Esophagus muscularis mucosa (tissue), 4 donors: Measurements from ENCODE around the gene TARS1. TPM values are rescaled to one million over a fixed set of nuclear protein-coding genes. Genes with fewer than 3 reads are reported as not detected.
A peak's percentile ranks its signal among the peaks of the same experiment; 100 is the strongest.
"Not testable (repeated sequence)": the region's sequence is repeated elsewhere in the genome, so short reads cannot be mapped to it uniquely, and the experiment has no call there.

ENCODE experiments used
- DNase-seq: peaks from one replicate; pipeline ENCODE4 v3.0.0-alpha.2; 2017; ENCODE audit errors: extremely low spot score
- H3K27ac ChIP-seq, 4 donors: fragments of 200-600 bp; sonication (generic); replicated peaks in 1 of 4; 1 replicate in 3 of 4; 2 replicates in 1 of 4; pipeline ENCODE4 v1.5.1; 2016 to 2019; ENCODE audit warnings: mild to moderate bottlenecking in 1 of 4
- H3K27me3 ChIP-seq, 4 donors: fragments of 200-600 bp; sonication (generic); one replicate each; pipeline versions ENCODE4 v1.5.1 to v1.6.0; 2016 to 2019
- H3K36me3 ChIP-seq, 4 donors: fragments of 200-600 bp; sonication (generic); one replicate each; pipeline ENCODE4 v1.5.1; 2016 to 2019
- H3K4me1 ChIP-seq, 4 donors: fragments of 200-600 bp; sonication (generic); one replicate each; pipeline ENCODE4 v1.5.1; 2016 to 2019
- H3K4me3 ChIP-seq, 4 donors: fragments of 200-600 bp; sonication (generic); 1 replicate in 2 of 4; 2 replicates in 2 of 4; pipeline ENCODE4 v1.5.1; 2016 to 2019; ENCODE audit warnings: mild to moderate bottlenecking in 4 of 4, moderate library complexity in 1 of 4
- H3K9me3 ChIP-seq, 4 donors: fragments of 200-600 bp; sonication (generic); 1 replicate in 3 of 4; 2 replicates in 1 of 4; pipeline ENCODE4 v1.5.1; 2016 to 2019
- CTCF ChIP-seq, 3 experiments: fragments of 200-600 bp in 2 of 3; fragments of 450-650 bp in 1 of 3; sonication (generic) in 2 of 3; IDR thresholded peaks; one replicate each; pipeline ENCODE4 v1.5.1; 2017 to 2019; ENCODE audit warnings: antibody characterized with exemption in 3 of 3, mild to moderate bottlenecking in 2 of 3, moderate library complexity in 1 of 3
- EP300 ChIP-seq: sonication (generic); formaldehyde crosslinking; IDR thresholded peaks from one replicate; pipeline ENCODE4 v1.6.1; 2017; ENCODE audit warnings: antibody characterized with exemption
- POLR2A ChIP-seq: fragments of 450-650 bp; IDR thresholded peaks from one replicate; pipeline ENCODE4 v1.6.1; 2017; ENCODE audit warnings: antibody characterized with exemption, moderate library complexity, mild to moderate bottlenecking, low read depth
- POLR2AphosphoS5 ChIP-seq, 2 donors: sonication (generic); formaldehyde crosslinking; IDR thresholded peaks; one replicate each; pipeline ENCODE4 v1.6.1; 2017; ENCODE audit warnings: antibody characterized with exemption in 2 of 2
- WGBS: methylation state at CpG from one replicate; pipeline ENCODE4 v1.1.5; 2018; 5-methylcytosine and 5-hydroxymethylcytosine counted together
- intact Hi-C: fragments of 100-400 bp; cut with DNase I; formaldehyde crosslinking; loops from one replicate; pipeline ENCODE4 v1.15.1; 2023
- total RNA-seq, 4 donors: library from RNA; depleted of rRNA; stranded (reverse); fragments of >200 nt; gene quantifications; one replicate each; pipeline versions ENCODE4 v1.1.0 to v1.2.1, GENCODE V29; 2016

Gene TARS1
- total RNA-seq, 4 donors from 2014 or later: 76.7 to 98.4 (median 85.7) TPM

- Histone ChIP-seq H3K36me3 (no peaks in the 10 kb centered on the region), H3K4me1 (peaks cover 0 to 4% (median 0%) of the 10 kb centered on the region in 4 donors), H3K27ac (no peak overlapping the region), H3K9me3 (no peaks in the 10 kb centered on the region), H3K27me3 (no peaks in the 10 kb centered on the region), H3K4me3 (no peak overlapping the region)
- 77% methylated on average over 4 of the region's 4 CpGs for WGBS
- DNase-seq: no peak
- intact Hi-C loops: loop anchor here (2.0 kb wide), 1 partner anchor 501 kb away; no protein-coding TSS in a partner anchor
- TF ChIP-seq POLR2AphosphoS5 (IDR thresholded peaks at IDR 0.05): no peak
- TF ChIP-seq CTCF (IDR thresholded peaks at IDR 0.05): no peak
Measured at GRCh38 chr5:33433303-33434240, 7.2 kb upstream of the TARS1 start.

DNA sequence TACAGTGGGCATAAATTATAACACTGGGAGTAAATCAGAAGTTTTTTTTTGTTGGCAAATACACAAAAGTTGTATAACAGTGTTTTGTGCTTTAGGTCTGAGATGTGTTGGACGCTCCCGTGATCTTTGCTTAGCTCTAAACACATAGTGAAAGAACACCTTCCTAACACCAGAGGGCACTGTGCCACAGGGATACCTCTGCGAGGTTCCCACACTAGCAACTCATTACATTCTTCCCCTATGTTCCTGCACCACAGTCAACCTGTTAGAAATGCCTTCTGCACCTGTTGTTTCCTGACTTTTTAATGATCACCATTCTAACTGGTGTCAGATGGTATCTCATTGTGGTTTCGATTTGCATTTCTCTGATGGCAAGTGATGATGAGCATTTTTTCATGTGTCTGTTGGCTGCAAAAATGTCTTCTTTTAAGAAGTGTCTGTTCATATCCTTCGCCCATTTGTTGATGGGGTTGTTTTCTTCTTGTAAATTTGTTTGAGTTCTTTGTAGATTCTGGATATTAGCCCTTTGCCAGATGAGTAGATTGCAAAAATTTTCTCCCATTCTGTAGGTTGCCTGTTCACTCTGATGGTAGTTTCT is 4.8 kb upstream of the TARS1 start:
- not testable (repeated sequence) for H3K27me3 ChIP-seq, H3K36me3 ChIP-seq, DNase-seq, H3K9me3 ChIP-seq, H3K4me3 ChIP-seq, H3K27ac ChIP-seq
- TF ChIP-seq CTCF (IDR thresholded peaks at IDR 0.05): peak; percentile 69 to 77 (median 75)
- TF ChIP-seq POLR2AphosphoS5 (IDR thresholded peaks at IDR 0.05): peak in 1 of 2 donors; percentile 28
- peaks cover 9 to 19% (median 11%) of the 10 kb centered on the region in 4 donors for H3K4me1 ChIP-seq
- intact Hi-C loops: loop anchor here (2.0 to 5.0 kb wide), 2 partner anchors 499 to 531 kb away; no protein-coding TSS in a partner anchor
- WGBS: 23% methylated on average over 5 of the region's 5 CpGs

- intact Hi-C loops: loop anchor here (5.0 kb wide), 1 partner anchor 528 kb away; no protein-coding TSS in a partner anchor
- no peaks in the 10 kb centered on the region for H3K27me3 ChIP-seq
- peak overlapping the region in 1 of 4 donors; percentile 95 for H3K27ac ChIP-seq
- no peaks in the 10 kb centered on the region for H3K9me3 ChIP-seq
- WGBS: 63% methylated on average over 6 of the region's 6 CpGs
- peak overlapping the region in 2 of 4 donors; percentile 70 to 83 for H3K4me3 ChIP-seq
- H3K36me3 ChIP-seq: no peaks in the 10 kb centered on the region
- no peak for DNase-seq
- peaks cover 26 to 45% (median 37%) of the 10 kb centered on the region in 4 donors for H3K4me1 ChIP-seq
- TF ChIP-seq POLR2A: no peak
- TF ChIP-seq POLR2AphosphoS5 (IDR thresholded peaks at IDR 0.05): no peak
- TF ChIP-seq CTCF (IDR thresholded peaks at IDR 0.05): no peak
- no peak for TF ChIP-seq EP300
Measured at GRCh38 chr5:33438996-33439395, 1.8 kb upstream of the TARS1 start.

GRCh38 chr5:33439905-33440481 is 772 bp upstream of the TARS1 start:
- intact Hi-C loops: loop anchor here (2.0 to 5.0 kb wide), 2 partner anchors 453 to 527 kb away; no protein-coding TSS in a partner anchor
- WGBS: under 1% methylated on average over 18 of the region's 18 CpGs
- H3K4me3 ChIP-seq: peak overlapping the region; percentile 70 to 83 (median 78)
- H3K4me1 ChIP-seq: peaks cover 28 to 55% (median 47%) of the 10 kb centered on the region in 4 donors
- TF ChIP-seq EP300 (no peak), POLR2A (no peak), POLR2AphosphoS5 (IDR thresholded peaks at IDR 0.05) (no peak), CTCF (IDR thresholded peaks at IDR 0.05) (no peak)
- peak overlapping the region; percentile 91 to 98 (median 94) for H3K27ac ChIP-seq
- H3K27me3 ChIP-seq: no peaks in the 10 kb centered on the region
- H3K9me3 ChIP-seq: no peaks in the 10 kb centered on the region
- H3K36me3 ChIP-seq: peaks cover 0 to under 1% (median 0%) of the 10 kb centered on the region in 4 donors
- no peak for DNase-seq
